ENCODE results near the gene IGLL5.

DNA sequence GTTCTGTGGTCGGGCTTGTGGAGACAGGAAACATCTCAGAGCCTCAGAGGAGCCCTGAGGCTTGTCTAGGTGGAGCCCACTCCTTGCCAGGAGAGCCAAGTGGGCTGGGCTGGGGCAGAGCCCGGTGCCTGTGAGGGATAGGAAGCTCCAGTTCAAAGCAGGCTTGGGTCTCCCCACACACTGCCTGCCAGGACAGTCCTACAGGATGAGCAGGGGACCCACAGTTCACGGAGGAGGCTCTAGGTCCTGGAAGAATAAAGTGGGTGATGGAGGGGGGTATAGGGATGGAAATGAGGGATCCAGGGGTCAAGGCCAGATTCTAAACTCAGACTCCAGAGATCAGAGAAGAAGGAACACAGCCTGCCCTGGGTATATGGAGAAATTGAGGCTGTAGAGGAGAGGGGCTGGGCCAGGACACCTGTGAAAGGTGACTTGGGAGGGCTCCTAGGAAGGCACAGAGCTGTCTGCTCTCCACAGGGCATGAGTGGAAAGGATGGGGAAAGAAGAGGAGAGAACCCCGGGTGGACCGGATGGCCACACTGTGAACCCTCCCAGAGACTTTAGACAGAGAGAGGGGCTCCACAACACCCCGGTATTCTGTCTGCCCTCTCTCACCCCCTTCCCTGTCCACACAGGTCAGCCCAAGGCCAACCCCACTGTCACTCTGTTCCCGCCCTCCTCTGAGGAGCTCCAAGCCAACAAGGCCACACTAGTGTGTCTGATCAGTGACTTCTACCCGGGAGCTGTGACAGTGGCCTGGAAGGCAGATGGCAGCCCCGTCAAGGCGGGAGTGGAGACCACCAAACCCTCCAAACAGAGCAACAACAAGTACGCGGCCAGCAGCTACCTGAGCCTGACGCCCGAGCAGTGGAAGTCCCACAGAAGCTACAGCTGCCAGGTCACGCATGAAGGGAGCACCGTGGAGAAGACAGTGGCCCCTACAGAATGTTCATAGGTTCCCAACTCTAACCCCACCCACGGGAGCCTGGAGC is 7.4 kb downstream of the IGLL5 start:
- TF ChIP-seq MXI1 (IDR thresholded peaks at IDR 0.05; ENCODE audit: borderline replicate concordance, low read depth, low read length) (no peak), STAG1 (CRISPR knock-in tag; IDR thresholded peaks at IDR 0.05) (no peak), NCOA1 (CRISPR knock-in tag; IDR thresholded peaks at IDR 0.05) (no peak)
